Kasumi-1 (cell line): Measurements from ENCODE around the gene PALLD.
"Not testable (repeated sequence)": the region's sequence is repeated elsewhere in the genome, so short reads cannot be mapped to it uniquely, and the experiment has no call there.

Experiments
- DNase-seq, 2 experiments: peaks; one replicate each; lab custom pipeline; 2025; lab: John Stamatoyannopoulos, UW

The PALLD gene

GRCh38 chr4:168496834-168497233, at the start of gene PALLD:
TSS of gene PALLD (plus strand) at chr4:168497052.
- DNase-seq: no peak

DNA sequence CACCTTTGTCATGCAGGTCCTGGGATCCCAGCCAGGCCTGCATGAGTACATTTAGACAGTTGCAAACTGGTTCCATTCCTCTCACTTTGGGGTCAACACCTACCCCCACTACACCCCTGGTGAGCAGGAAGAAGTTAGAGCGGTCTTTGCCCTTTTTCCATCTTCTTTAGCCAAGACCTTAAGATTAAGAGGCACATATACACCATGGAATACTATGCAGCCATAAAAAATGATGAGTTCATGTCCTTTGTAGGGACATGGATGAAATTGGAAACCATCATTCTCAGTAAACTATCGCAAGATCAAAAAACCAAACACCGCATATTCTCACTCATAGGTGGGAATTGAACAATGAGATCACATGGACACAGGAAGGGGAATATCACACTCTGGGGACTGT, 47.8 kb upstream of the PALLD start:
- not testable (repeated sequence) for DNase-seq

DNA sequence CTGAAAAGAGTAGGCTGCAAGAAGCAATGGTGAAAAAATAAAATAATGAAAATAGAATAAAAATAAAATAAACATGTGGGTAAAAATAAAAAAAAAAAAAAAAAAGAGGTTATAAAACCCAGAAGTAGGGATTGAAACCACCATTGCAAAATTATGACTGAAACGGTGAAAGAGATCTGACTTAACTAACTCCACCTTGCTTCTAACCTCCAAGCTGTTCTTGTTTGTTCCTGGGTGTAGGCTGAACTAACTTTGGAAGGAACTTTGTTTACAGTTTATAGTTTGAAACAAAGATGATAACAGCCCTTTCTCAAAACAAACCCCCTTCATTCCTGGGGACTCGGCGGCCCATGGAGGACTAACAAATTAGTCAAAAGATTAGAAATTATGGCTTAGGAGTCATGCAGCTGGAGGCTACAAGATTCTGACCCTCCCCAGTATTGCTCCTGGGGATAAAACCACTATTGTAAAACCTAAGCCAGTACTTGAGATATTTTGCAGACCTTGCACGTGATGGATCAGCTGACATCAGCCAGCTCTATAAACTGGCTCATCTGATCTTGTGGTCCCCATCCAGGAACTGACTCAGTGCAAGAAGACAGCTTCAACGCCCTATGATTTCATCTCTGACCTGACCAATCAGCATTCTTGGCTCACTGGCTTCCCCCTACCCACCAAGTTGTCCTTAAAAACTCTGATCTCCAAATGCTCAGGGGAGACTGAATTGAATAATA, 47.0 kb upstream of the PALLD start:
- no peak for DNase-seq

DNA sequence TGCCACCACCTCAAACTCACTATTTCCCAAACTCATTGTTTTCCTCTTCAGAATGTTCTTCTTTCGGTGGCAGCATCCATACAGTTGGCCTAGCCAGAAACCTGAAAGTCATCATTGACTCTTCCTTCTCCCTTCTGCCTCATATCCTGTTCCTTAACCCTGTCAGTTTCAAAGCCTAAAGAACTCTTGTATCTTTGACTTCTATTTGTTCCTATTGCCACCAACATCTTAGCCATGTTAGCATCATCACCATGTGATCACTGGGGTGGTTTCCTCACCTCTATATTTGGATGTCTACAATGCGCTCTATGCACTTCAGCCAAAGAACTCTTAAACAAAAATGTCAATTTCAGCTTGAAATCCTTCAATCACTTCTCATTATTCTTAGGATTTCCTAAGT, 45.5 kb upstream of the PALLD start:
- DNase-seq: no peak

GRCh38 chr4:168451744-168452390, 45.0 kb upstream of the PALLD start:
- no peak for DNase-seq

GRCh38 chr4:168453146-168453545, 43.7 kb upstream of the PALLD start:
- no peak for DNase-seq

DNA sequence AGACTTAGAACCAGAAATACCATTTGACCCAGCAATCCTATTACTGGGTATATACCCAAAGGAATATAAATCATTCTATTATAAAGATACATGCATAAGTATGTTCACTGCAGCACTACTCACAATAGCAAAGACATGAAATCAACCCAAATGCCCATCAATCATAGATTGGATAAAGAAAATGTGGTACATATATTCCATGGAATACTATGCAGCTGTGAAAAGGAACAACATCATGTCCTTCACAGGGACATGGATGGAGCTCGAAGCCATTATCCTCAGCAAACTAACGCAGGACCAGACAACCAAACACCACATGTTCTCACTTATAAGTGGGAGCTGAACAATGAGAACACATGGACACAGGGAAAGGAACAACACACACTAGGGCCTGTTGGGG, 38.6 kb upstream of the PALLD start:
- not testable (repeated sequence) for DNase-seq

DNA sequence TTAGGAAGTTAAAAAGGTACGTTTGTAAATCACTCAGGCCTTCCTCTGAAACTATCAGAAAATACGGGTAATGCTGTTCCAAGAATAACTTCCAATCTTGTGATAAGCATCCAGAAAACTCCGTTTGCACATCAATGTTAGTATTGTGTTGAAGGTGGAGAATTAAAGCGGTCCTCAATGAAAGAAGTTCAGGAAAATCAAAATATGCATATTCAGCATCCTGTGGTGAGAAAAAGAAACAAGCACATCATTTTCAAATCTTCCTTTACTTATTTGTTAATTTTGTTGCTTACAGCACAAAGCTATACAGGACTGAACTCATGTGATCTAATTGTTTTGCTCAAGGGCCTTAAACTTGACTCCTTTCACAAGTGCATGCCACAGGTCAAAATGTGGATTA, 35.0 kb upstream of the PALLD start:
- DNase-seq: no peak

GRCh38 chr4:168472920-168473319, 23.9 kb upstream of the PALLD start:
- no peak for DNase-seq

GRCh38 chr4:168474660-168475320, 22.1 kb upstream of the PALLD start:
- DNase-seq: no peak

DNA sequence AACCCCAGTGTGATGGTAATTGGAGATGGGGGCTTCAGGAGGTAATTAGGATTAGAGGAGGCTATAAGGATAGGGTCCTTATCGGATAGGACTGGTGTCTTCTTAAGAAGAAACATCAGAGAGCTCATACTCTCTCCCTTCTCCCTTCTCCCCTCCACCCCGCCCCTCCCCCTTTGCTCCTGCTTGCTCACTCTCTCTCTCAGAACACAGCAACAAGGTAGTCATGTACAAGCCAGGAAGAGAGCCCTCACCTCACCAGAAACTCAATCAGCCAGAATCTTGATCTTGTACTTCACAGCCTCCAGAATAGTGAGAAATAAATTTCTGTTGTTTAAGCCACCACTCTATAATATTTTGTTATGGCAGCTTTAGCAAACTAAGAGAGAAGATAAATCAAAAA, 21.1 kb upstream of the PALLD start:
- no peak for DNase-seq

GRCh38 chr4:168478868-168479267, 18.0 kb upstream of the PALLD start:
- DNase-seq: no peak

GRCh38 chr4:168480931-168481611, 15.8 kb upstream of the PALLD start:
- peak; percentile 88 to 92 for DNase-seq

DNA sequence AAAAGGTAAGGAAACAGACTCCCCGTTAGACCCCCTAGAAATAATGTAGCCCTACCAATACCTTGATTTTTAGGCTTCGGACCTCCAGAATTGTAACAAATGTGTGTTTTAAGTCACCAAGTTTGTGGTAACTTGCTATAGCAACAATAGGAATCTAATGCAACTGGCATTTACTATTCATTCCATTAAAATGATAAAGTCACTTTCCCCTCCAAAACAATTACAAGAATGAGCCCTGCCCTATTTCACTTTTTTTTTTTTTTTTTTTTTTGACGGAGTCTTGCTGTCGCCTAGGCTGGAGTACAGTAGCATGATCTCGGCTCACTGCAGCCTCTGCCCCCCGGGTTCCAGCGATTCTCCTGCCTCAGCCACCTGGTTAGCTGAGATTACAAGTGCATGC, 13.0 kb upstream of the PALLD start:
- DNase-seq: no peak

GRCh38 chr4:168484626-168485025, 12.2 kb upstream of the PALLD start:
- no peak for DNase-seq

GRCh38 chr4:168485156-168485910, 11.5 kb upstream of the PALLD start:
- no peak for DNase-seq

GRCh38 chr4:168486912-168487281, 10.0 kb upstream of the PALLD start:
- no peak for DNase-seq

DNA sequence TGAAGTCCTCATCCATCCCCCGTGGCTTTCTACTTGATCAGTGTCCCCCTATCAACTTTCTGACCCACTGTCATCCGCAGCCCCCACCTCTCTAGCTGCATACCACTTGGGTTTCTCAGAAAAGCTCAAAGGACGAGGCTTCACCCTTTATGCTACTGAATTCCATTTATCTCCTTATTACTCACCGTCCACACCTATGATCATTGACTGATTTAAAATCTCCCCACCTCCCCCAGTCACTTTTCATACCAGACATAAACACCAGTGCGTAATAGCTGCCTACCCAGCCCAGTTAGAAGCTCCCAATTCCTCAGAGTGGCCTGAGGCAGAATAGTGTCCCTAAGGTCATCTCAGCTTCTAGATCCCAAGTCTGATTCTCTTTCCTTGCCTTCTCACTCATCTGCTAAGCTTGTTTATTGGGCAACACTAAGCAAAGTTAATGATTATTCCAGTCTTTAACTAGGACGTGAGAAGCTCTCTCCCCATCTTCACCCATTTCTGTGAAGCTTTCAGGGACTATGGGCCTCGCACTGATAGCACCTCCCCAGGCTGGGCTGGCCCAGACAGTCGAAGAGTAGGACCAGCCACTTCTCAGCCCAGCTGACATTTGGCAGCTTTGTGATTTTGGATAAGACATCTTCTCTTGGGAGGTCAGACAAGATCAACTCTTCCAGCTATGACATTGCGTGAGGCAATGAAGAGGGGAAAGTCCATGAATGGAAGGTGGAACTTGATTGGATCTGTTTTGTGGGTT, 9.4 kb upstream of the PALLD start:
- DNase-seq: no peak

- peak in 1 of 2 experiments; percentile 4 for DNase-seq
Observed at GRCh38 chr4:168488869-168489274, 8.0 kb upstream of the PALLD start.

DNA sequence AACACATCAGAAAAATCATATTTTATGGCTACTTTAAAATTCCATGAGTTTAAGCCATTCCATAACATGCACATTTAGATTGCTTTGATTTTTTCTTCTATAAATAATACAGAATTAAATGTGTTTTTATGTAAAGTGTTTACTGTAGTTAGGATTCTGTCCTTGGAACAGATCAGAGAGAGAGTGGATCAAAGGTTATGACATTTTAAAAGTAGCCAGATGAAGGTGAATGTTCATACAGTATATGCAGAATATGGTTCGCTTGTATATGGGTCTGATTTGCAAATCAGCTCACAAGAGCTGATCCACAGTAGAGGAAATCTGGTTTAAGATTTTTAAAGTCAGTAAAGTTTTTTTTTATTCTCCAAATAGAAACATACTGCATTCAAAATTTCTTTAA, 7.2 kb upstream of the PALLD start:
- DNase-seq: no peak

DNA sequence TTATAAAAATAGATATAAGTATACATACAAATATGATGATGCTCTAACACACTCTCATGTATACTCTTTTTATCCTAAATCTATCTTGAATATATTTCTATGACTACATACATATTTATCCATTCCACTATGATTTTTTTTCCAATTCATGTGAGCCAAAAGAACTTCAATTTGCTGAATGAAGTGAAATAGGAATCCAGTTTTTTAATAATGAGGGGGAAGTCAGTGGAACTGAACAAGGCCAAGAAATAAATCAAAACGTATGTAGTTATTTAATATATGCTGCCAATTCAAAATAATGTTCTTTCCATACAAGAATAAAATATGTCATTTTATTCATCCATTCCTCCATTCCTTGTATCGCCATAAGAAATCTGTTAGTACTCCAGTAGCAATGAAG, 6.1 kb upstream of the PALLD start:
- no peak for DNase-seq
